Measurements from ENCODE around the gene SLC7A9. TPM values are rescaled to one million over a fixed set of nuclear protein-coding genes. Genes with fewer than 3 reads are reported as not detected.
A peak's percentile ranks its signal among the peaks of the same experiment; 100 is the strongest.

SLC7A9 gene
- polyA plus RNA-seq, 2 of the 4 experiments (the other 2 are of a cell fraction) = 0.50 to 0.62 TPM

- TF ChIP-seq, protein P1, sequence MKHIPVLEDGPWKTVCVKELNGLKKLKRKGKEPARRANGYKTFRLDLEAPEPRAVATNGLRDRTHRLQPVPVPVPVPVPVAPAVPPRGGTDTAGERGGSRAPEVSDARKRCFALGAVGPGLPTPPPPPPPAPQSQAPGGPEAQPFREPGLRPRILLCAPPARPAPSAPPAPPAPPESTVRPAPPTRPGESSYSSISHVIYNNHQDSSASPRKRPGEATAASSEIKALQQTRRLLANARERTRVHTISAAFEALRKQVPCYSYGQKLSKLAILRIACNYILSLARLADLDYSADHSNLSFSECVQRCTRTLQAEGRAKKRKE (CRISPR knock-in tag; IDR thresholded peaks at IDR 0.05; ENCODE audit: low read depth) = no peak
- TF ChIP-seq NPAS2 (CRISPR knock-in tag; IDR thresholded peaks at IDR 0.05; ENCODE audit: borderline replicate concordance) (no peak), RNF2 (IDR thresholded peaks at IDR 0.05; ENCODE audit: borderline replicate concordance, low read depth) (no peak), RFX5 (IDR thresholded peaks at IDR 0.05) (no peak), EHF (CRISPR knock-in tag; IDR thresholded peaks at IDR 0.05) (no peak)
Observed at GRCh38 chr19:32878988-32879387, 9.4 kb upstream of the SLC7A9 start (continued).

DNA sequence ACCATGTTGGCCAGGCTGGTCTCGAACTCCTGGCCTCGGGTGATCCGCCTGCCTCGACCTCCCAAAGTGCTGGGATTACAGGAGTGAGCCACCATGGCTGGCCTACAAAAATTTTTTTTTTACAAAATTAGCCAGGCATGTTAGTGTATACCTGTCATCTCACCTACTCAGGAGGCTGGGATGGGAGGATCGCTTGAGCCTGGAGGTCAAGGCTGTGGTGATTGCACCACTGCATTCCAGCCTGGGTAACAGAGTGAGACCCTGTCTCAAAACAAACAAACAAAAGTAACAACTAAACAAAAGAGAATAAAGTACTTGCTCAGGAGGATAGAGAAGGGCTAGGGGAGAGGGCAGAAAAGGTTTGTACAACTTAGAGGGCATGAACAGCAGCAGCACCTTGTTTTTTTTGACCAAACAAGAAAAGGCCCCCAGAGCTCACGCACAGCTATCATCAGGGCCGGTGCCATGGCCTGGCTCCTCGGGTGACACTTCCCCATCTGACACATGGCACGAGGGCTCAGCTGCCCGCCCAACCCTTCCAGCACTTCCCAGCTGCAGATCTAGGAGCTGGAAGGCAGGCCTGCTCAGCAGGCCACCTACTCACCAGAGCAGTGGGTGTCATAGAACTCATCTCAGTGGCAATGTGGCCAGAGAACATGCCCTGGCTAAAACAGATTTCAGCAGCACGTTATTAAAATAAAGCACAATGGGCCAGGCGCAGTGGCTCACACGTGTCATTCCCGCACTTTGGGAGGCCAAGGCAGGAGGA is 8.6 kb upstream of the SLC7A9 start:
- TF ChIP-seq RCOR1 (IDR thresholded peaks at IDR 0.05; ENCODE audit: low read depth, low read length) (no peak), SMC3 (IDR thresholded peaks at IDR 0.05) (no peak), ZFP36 (IDR thresholded peaks at IDR 0.05; ENCODE audit: borderline replicate concordance, partially characterized antibody) (no peak), TFCP2L1 (CRISPR knock-in tag; IDR thresholded peaks at IDR 0.05) (no peak), EHF (CRISPR knock-in tag; IDR thresholded peaks at IDR 0.05) (no peak), JUN (IDR thresholded peaks at IDR 0.05) (no peak), NFE2L2 (conservative IDR thresholded peaks at IDR 0.05; ENCODE audit: low read length) (no peak), PHF8 (IDR thresholded peaks at IDR 0.05; ENCODE audit: borderline replicate concordance, low read depth) (no peak), RNF2 (IDR thresholded peaks at IDR 0.05; ENCODE audit: borderline replicate concordance, low read depth) (no peak)
- TF ChIP-seq, protein P2, sequence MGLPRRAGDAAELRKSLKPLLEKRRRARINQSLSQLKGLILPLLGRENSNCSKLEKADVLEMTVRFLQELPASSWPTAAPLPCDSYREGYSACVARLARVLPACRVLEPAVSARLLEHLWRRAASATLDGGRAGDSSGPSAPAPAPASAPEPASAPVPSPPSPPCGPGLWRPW (IDR thresholded peaks at IDR 0.05) = no peak
- TF ChIP-seq, protein P1 (CRISPR knock-in tag; IDR thresholded peaks at IDR 0.05; ENCODE audit: low read depth) = no peak
- TF ChIP-seq, protein P3, sequence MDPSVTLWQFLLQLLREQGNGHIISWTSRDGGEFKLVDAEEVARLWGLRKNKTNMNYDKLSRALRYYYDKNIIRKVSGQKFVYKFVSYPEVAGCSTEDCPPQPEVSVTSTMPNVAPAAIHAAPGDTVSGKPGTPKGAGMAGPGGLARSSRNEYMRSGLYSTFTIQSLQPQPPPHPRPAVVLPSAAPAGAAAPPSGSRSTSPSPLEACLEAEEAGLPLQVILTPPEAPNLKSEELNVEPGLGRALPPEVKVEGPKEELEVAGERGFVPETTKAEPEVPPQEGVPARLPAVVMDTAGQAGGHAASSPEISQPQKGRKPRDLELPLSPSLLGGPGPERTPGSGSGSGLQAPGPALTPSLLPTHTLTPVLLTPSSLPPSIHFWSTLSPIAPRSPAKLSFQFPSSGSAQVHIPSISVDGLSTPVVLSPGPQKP (IDR thresholded peaks at IDR 0.05; ENCODE audit: low read depth, low read length) = no peak
- TF ChIP-seq, protein P4, sequence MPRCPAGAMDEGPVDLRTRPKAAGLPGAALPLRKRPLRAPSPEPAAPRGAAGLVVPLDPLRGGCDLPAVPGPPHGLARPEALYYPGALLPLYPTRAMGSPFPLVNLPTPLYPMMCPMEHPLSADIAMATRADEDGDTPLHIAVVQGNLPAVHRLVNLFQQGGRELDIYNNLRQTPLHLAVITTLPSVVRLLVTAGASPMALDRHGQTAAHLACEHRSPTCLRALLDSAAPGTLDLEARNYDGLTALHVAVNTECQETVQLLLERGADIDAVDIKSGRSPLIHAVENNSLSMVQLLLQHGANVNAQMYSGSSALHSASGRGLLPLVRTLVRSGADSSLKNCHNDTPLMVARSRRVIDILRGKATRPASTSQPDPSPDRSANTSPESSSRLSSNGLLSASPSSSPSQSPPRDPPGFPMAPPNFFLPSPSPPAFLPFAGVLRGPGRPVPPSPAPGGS (IDR thresholded peaks at IDR 0.05) = no peak
- WGBS (ENCODE audit: missing lambda C conversion rate) = 92% methylated on average over 14 of the region's 14 CpGs
- no peak overlapping the region for H3K27ac ChIP-seq
- ChIA-PET POLR2A (interaction anchor here (0.6 to 1.1 kb wide), 2 partner anchors 12 to 74 kb away, joined by 3 to 4 read pairs; no protein-coding TSS in a partner anchor), CTCF (interaction anchor here (0.6 to 1.4 kb wide), 2 partner anchors 15 to 86 kb away, joined by 3 read pairs; no protein-coding TSS in a partner anchor)
- H3K9me3 ChIP-seq = no peaks in the 10 kb centered on the region
- H3K4me3 ChIP-seq = no peak overlapping the region
- DNase-seq (ENCODE audit: low read depth in 1 of 2, low spot score in 1 of 2) = no peak
- no peak for ATAC-seq
- FAIRE-seq = peak; percentile 39
- H3K4me2 ChIP-seq = no peak overlapping the region
- H3K4me1 ChIP-seq = peaks cover 11% of the 10 kb centered on the region; the same call in 1 of the 3 replicates

- ATAC-seq (no peak), DNase-seq (ENCODE audit: low read depth in 1 of 2, low spot score in 1 of 2) (no peak), FAIRE-seq (no peak)
- Histone ChIP-seq H3K4me2 (no peak overlapping the region), H3K9me3 (no peaks in the 10 kb centered on the region), H3K27ac (no peak overlapping the region), H3K4me3 (no peak overlapping the region), H3K4me1 (peaks cover 11% of the 10 kb centered on the region; the same call in 1 of the 3 replicates)
- 87% methylated on average over 9 of the region's 9 CpGs for whole genome bisulfite sequencing (ENCODE audit: missing lambda C conversion rate)
- TF ChIP-seq TFCP2L1 (CRISPR knock-in tag; IDR thresholded peaks at IDR 0.05) = no peak
- ChIA-PET CTCF (interaction anchor here (0.6 kb wide), 2 partner anchors 28 to 38 kb away, joined by 4 read pairs; no protein-coding TSS in a partner anchor), POLR2A (no interaction called here)
Observed at GRCh38 chr19:32877323-32877912, 7.9 kb upstream of the SLC7A9 start.
